AG04450 (cell line): ENCODE data around the gene ZDHHC17. TPM values are rescaled to one million over a fixed set of nuclear protein-coding genes. Genes with fewer than 3 reads are reported as not detected.

Experiments used
- CTCF ChIA-PET: fragments of 300-600, 350-600 bp; formaldehyde crosslinking; extraction: SDS; loops from one replicate; lab custom pipeline; 2022; ENCODE audit warnings: antibody characterized with exemption, inconsistent platforms; lab: Charles Lee
- POLR2A ChIA-PET: fragments of 350-600 bp; formaldehyde crosslinking; extraction: SDS; loops from one replicate; lab custom pipeline; 2021; ENCODE audit warnings: antibody characterized with exemption, inconsistent platforms; lab: Yijun Ruan, JAX
- DNase-seq: peaks from one replicate; pipeline ENCODE4 v3.0.0-alpha.2; 2011; ENCODE audit warnings: low read depth, low spot score
- H3K27ac ChIP-seq: one replicate; pipeline ENCODE4 v1.5.1; 2012; ENCODE audit warnings: low read depth, low read length, control low read depth
- H3K27me3 ChIP-seq: one replicate; pipeline ENCODE4 v1.6.0; 2012; ENCODE audit warnings: low read length; ENCODE audit not compliant: control insufficient read depth, insufficient read depth
- H3K4me3 ChIP-seq: 2 replicates; pipeline ENCODE4 v1.5.1; 2011; ENCODE audit warnings: mild to moderate bottlenecking, low read depth, low read length, control low read depth
- H3K9me3 ChIP-seq: 2 replicates; pipeline ENCODE4 v1.5.1; 2012; ENCODE audit warnings: low read length; ENCODE audit not compliant: control insufficient read depth, insufficient read depth
- CTCF ChIP-seq: IDR thresholded peaks from 2 replicates; pipeline ENCODE4 v1.5.1; 2011; ENCODE audit warnings: low read depth, low read length, control low read depth, inconsistent platforms
- polyA plus RNA-seq: library from polyadenylated mRNA; depleted of rRNA; stranded (reverse); fragments of >200 nt; gene quantifications from 2 replicates; pipeline ENCODE4 v1.2.3, GENCODE V29; 2011

ZDHHC17 gene
- polyA plus RNA-seq, 1 experiment, result 48.1 TPM

- POLR2A ChIA-PET, result no interaction called here
- no peak for TF ChIP-seq CTCF
- no peaks in the 10 kb centered on the region for H3K27me3 ChIP-seq
- no peak overlapping the region for H3K27ac ChIP-seq
- CTCF ChIA-PET, result interaction anchor here (1.3 to 2.4 kb wide), 2 partner anchors 9 to 159 kb away, joined by 3 to 13 read pairs; no protein-coding TSS in a partner anchor
- no peak for DNase-seq
- H3K9me3 ChIP-seq, result no peaks in the 10 kb centered on the region
- no peak overlapping the region for H3K4me3 ChIP-seq
Measured at GRCh38 chr12:76781321-76781720, 17.4 kb downstream of the ZDHHC17 start.

- POLR2A ChIA-PET, result no interaction called here
Measured at GRCh38 chr12:76782526-76782925, 18.6 kb downstream of the ZDHHC17 start.

GRCh38 chr12:76784600-76785051, 20.7 kb downstream of the ZDHHC17 start:
- no peak for TF ChIP-seq CTCF
- POLR2A ChIA-PET, result no interaction called here
- no peaks in the 10 kb centered on the region; the same call in 1 of the 2 replicates for H3K9me3 ChIP-seq

More at GRCh38 chr12:76782526-76782925, 18.6 kb downstream of the ZDHHC17 start:
- CTCF ChIA-PET, result interaction anchor here (1.3 to 2.4 kb wide), 2 partner anchors 8 to 160 kb away, joined by 3 to 13 read pairs; no protein-coding TSS in a partner anchor
- DNase-seq, result no peak
- Histone ChIP-seq H3K27me3 (no peaks in the 10 kb centered on the region), H3K9me3 (no peaks in the 10 kb centered on the region), H3K27ac (no peak overlapping the region), H3K4me3 (no peak overlapping the region)
- TF ChIP-seq CTCF, result no peak

GRCh38 chr12:76785407-76785806, 21.5 kb downstream of the ZDHHC17 start:
- H3K9me3 ChIP-seq, result no peaks in the 10 kb centered on the region; the same call in 1 of the 2 replicates
- ChIA-PET CTCF (interaction anchor here (1.1 kb wide), 1 partner anchor 225 kb away, joined by 3 read pairs; no protein-coding TSS in a partner anchor), POLR2A (no interaction called here)
- H3K27me3 ChIP-seq, result no peaks in the 10 kb centered on the region
- H3K27ac ChIP-seq, result no peak overlapping the region
- DNase-seq, result no peak
- TF ChIP-seq CTCF, result no peak
- H3K4me3 ChIP-seq, result no peak overlapping the region

More at GRCh38 chr12:76784600-76785051, 20.7 kb downstream of the ZDHHC17 start:
- H3K27me3 ChIP-seq, result no peaks in the 10 kb centered on the region
- no peak overlapping the region for H3K4me3 ChIP-seq
- H3K27ac ChIP-seq, result peak overlapping the region; percentile 42
- CTCF ChIA-PET, result no interaction called here
- peak; percentile 33 for DNase-seq

GRCh38 chr12:76786986-76787385, 23.1 kb downstream of the ZDHHC17 start:
- H3K4me3 ChIP-seq, result no peak overlapping the region
- no peak overlapping the region for H3K27ac ChIP-seq
- DNase-seq, result no peak
- no peak for TF ChIP-seq CTCF
- ChIA-PET CTCF (interaction anchor here (0.5 to 1.0 kb wide), 3 partner anchors 46 to 185 kb away, joined by 3 read pairs; no protein-coding TSS in a partner anchor), POLR2A (no interaction called here)
- no peaks in the 10 kb centered on the region for H3K27me3 ChIP-seq
- H3K9me3 ChIP-seq, result no peaks in the 10 kb centered on the region; the same call in 1 of the 2 replicates
